ENCODE data around the gene HOMER2. TPM values are rescaled to one million over a fixed set of nuclear protein-coding genes. Genes with fewer than 3 reads are reported as not detected.

HOMER2 gene
- total RNA-seq, 4 donors from 2014 or later = 0.40 to 25.1 (median 6.1) TPM

DNA sequence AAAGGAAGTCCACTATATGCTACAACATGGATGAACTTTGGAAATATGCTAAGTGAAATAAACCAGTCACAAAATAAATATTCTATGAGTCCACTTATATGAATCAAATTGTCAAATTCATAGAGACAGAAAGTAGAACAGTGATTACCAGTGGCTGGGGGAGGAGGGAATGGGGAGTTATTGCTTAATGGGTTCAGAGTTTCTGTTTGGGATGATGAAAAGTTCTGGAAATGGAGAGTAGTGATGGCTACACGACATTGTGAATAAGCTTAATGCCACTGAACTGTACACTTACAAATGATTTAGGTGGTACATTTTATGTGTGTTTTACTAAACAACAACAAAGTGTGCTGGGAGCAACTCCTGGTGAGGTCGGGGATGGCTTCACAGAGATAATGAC is 38.1 kb downstream of the HOMER2 start:
- WGBS, 2 donors (ENCODE audit: low coverage in 1 of 2) = 55 to 63% methylated on average over 2 of the region's 2 CpGs
- in situ Hi-C loops (cut with MboI; ENCODE audit: low pct_ligation_motif_present in 1 of 4, low pct_unique_long_range_greater_than_20kb in 1 of 4, low sequenced_read_pairs in 3 of 4) (no loop called here), intact Hi-C loops (cut with DNase I; ENCODE audit: low total_unique reads) (no loop called here)
- no peak for DNase-seq
- H3K4me1 ChIP-seq = no peaks in the 10 kb centered on the region
- no peaks in the 10 kb centered on the region for H3K27me3 ChIP-seq
- H3K4me3 ChIP-seq = no peak overlapping the region
- H3K9me3 ChIP-seq = no peaks in the 10 kb centered on the region
- TF ChIP-seq POLR2AphosphoS5 (IDR thresholded peaks at IDR 0.05) = no peak
- TF ChIP-seq, protein P1, sequence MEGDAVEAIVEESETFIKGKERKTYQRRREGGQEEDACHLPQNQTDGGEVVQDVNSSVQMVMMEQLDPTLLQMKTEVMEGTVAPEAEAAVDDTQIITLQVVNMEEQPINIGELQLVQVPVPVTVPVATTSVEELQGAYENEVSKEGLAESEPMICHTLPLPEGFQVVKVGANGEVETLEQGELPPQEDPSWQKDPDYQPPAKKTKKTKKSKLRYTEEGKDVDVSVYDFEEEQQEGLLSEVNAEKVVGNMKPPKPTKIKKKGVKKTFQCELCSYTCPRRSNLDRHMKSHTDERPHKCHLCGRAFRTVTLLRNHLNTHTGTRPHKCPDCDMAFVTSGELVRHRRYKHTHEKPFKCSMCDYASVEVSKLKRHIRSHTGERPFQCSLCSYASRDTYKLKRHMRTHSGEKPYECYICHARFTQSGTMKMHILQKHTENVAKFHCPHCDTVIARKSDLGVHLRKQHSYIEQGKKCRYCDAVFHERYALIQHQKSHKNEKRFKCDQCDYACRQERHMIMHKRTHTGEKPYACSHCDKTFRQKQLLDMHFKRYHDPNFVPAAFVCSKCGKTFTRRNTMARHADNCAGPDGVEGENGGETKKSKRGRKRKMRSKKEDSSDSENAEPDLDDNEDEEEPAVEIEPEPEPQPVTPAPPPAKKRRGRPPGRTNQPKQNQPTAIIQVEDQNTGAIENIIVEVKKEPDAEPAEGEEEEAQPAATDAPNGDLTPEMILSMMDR (IDR thresholded peaks at IDR 0.05) = no peak
- no peaks in the 10 kb centered on the region for H3K36me3 ChIP-seq
- no peak overlapping the region for H3K27ac ChIP-seq

DNA sequence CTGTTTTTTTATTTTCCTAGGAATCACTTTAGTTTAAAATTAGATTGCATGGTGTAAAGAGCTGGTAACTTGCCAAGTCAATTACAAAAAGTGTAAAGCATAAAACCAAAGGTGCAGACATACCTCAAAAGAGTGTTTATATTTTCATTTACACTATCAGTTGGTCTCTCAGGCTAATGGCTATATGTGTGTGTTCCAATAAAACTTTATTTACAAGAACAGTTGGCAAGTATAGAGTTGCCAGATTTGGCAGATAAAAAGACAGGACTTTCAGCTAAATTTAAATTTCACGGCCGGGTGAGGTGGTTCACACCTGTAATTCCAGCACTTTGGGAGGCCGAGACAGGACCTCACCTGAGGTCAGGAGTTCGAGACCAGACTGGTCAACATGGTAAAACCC is 41.1 kb downstream of the HOMER2 start:
- no peaks in the 10 kb centered on the region for H3K36me3 ChIP-seq
- in situ Hi-C loops (cut with MboI; ENCODE audit: low pct_ligation_motif_present in 1 of 4, low pct_unique_long_range_greater_than_20kb in 1 of 4, low sequenced_read_pairs in 3 of 4) (no loop called here), intact Hi-C loops (cut with DNase I; ENCODE audit: low total_unique reads) (no loop called here)
- 85% methylated on average over 4 of the region's 4 CpGs; no CpG with 5 or more reads in 1 of the 2 donors for WGBS, 2 donors (ENCODE audit: low coverage in 1 of 2)
- no peak for DNase-seq
- no peak for TF ChIP-seq POLR2A (IDR thresholded peaks at IDR 0.05)
- no peak for TF ChIP-seq EP300 (IDR thresholded peaks at IDR 0.05; ENCODE audit: low read depth)
- no peak for TF ChIP-seq POLR2AphosphoS5 (IDR thresholded peaks at IDR 0.05)
- TF ChIP-seq, protein P1 (IDR thresholded peaks at IDR 0.05) = no peak
- no peaks in the 10 kb centered on the region for H3K4me1 ChIP-seq
- H3K27ac ChIP-seq = no peak overlapping the region
- no peaks in the 10 kb centered on the region for H3K9me3 ChIP-seq
- no peaks in the 10 kb centered on the region for H3K27me3 ChIP-seq
- H3K4me3 ChIP-seq = no peak overlapping the region

DNA sequence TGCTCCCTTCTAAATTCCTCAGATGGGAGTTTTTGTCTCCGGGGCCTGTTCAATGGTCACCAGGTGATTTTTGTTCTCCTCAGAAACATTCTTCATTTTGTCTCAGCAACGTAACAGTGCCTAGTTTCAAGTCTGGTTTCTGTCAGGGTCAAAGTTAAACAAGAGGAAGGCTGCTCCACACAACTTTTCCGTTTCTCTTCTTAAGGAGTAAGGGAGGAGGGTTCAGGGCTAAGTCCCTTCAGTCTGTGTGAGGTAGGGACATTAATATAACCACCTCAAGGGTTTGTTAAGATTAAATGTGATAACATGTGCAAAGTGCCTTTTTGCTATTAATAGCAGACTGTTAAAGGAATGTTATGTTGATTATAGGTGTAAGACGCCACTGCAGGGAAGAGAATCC is 41.8 kb downstream of the HOMER2 start:
- Histone ChIP-seq H3K4me3 (no peak overlapping the region), H3K4me1 (no peaks in the 10 kb centered on the region), H3K9me3 (no peaks in the 10 kb centered on the region), H3K27ac (no peak overlapping the region), H3K27me3 (no peaks in the 10 kb centered on the region), H3K36me3 (no peaks in the 10 kb centered on the region)
- 30 to 55% methylated on average over 4 of the region's 4 CpGs for WGBS, 2 donors (ENCODE audit: low coverage in 1 of 2)
- TF ChIP-seq, protein P1 (IDR thresholded peaks at IDR 0.05) = no peak
- no peak for TF ChIP-seq POLR2AphosphoS5 (IDR thresholded peaks at IDR 0.05)
- TF ChIP-seq POLR2A (IDR thresholded peaks at IDR 0.05) = no peak
- no peak for TF ChIP-seq EP300 (IDR thresholded peaks at IDR 0.05; ENCODE audit: low read depth)
- intact Hi-C loops (cut with DNase I; ENCODE audit: low total_unique reads) (no loop called here), in situ Hi-C loops (cut with MboI; ENCODE audit: low pct_ligation_motif_present in 1 of 4, low pct_unique_long_range_greater_than_20kb in 1 of 4, low sequenced_read_pairs in 3 of 4) (no loop called here)
- no peak for DNase-seq

DNA sequence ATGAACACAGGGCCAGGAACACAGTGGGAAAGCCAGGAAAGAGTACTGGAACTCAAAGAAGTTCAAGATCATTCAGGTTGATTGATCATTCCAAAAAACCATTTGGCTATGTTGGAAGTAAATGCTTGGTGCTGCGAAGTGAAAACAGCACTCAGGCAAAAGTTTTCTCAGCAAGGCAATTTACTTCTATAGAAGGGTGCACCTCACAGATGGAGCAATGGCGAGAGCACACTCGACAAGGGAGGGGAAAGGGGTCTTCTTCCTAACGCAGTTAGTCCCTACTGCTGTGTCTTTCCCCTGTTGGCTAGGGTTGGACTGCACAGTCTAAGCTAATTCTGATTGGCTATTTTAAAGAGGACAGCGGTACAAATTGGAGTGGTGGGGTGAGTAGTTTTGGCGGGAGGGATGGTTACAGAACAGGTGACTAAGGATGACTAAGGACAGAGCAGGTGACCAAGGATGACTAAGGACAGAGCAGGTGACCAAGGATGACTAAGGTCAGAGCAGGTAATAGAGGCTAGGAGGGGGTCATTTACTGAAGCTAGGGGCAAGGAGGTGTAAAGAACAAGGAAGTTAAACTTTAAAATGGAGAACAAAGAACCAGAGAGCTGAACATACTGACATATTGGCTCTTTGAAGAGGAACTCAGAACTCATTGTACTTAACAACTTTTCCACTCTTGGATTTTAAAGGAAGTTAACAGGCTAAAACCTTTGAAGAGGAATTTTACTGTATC is 43.3 kb downstream of the HOMER2 start:
- DNase-seq = no peak

DNA sequence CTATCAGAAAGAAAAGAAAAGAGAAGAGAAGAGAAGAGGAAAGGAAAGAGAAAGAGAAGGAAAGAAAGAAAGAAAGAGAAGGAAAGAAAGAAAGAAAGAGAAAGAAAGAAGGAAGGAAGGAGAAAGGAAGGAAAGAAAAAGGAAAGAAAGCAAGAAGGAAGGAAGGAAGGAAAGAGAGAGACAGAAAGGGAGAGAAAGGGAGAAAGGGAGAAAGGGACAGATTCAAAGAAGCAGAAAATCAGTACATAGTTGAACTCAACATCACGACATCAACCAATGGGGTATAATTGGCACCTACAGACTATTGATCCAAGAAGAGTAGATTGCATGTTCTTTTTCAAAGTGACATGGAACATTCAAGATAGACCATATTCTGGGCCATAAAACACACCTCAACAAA is 45.2 kb downstream of the HOMER2 start:
- Histone ChIP-seq H3K36me3 (no peaks in the 10 kb centered on the region), H3K4me3 (no peak overlapping the region), H3K27me3 (no peaks in the 10 kb centered on the region), H3K4me1 (no peaks in the 10 kb centered on the region), H3K27ac (no peak overlapping the region), H3K9me3 (no peaks in the 10 kb centered on the region)
- TF ChIP-seq POLR2A (IDR thresholded peaks at IDR 0.05) (no peak), POLR2AphosphoS5 (IDR thresholded peaks at IDR 0.05) (no peak), EP300 (IDR thresholded peaks at IDR 0.05; ENCODE audit: low read depth) (no peak)
- TF ChIP-seq, protein P1 (IDR thresholded peaks at IDR 0.05) = no peak
- intact Hi-C loops (cut with DNase I; ENCODE audit: low total_unique reads) = no loop called here
- no peak for DNase-seq
- 100% methylated on average over 1 of the region's 1 CpG for WGBS, 2 donors (ENCODE audit: low coverage in 1 of 2)
- in situ Hi-C loops (cut with MboI; ENCODE audit: low pct_ligation_motif_present in 1 of 4, low pct_unique_long_range_greater_than_20kb in 1 of 4, low sequenced_read_pairs in 3 of 4) = no loop called here

More for the DNA sequence above, 43.3 kb downstream of the HOMER2 start:
- Histone ChIP-seq H3K27ac (no peak overlapping the region), H3K9me3 (no peaks in the 10 kb centered on the region), H3K4me3 (no peak overlapping the region), H3K27me3 (no peaks in the 10 kb centered on the region), H3K36me3 (no peaks in the 10 kb centered on the region), H3K4me1 (no peaks in the 10 kb centered on the region)
- intact Hi-C loops (cut with DNase I; ENCODE audit: low total_unique reads) = no loop called here
- in situ Hi-C loops (cut with MboI; ENCODE audit: low pct_ligation_motif_present in 1 of 4, low pct_unique_long_range_greater_than_20kb in 1 of 4, low sequenced_read_pairs in 3 of 4) = no loop called here
- TF ChIP-seq POLR2AphosphoS5 (IDR thresholded peaks at IDR 0.05) (no peak), POLR2A (IDR thresholded peaks at IDR 0.05) (no peak)
- WGBS, 2 donors (ENCODE audit: low coverage in 1 of 2) = 94 to 98% methylated on average over 4 to 6 of the region's 6 CpGs
